Body of pancreas (tissue), 4 donors: Measurements from ENCODE around the gene CNGA3. TPM values are rescaled to one million over a fixed set of nuclear protein-coding genes. Genes with fewer than 3 reads are reported as not detected.

ENCODE experiments used
- ATAC-seq: fragments of 150-250 bp; one replicate; pipeline ENCODE4 v1.9.1; 2016
- DNase-seq, 4 donors: peaks; one replicate each; pipeline ENCODE4 v3.0.0-alpha.2; 2019
- H3K27ac ChIP-seq, 4 donors: fragments of 200-600 bp; sonication (generic); 1 replicate in 3 of 4; 2 replicates in 1 of 4; pipeline versions ENCODE4 v1.5.1 to v1.6.1; 2016 to 2019; ENCODE audit warnings: mild to moderate bottlenecking in 1 of 4, mixed read lengths in 1 of 4, moderate library complexity in 1 of 4
- H3K27me3 ChIP-seq, 2 donors: fragments of 200-600 bp; sonication (generic); one replicate each; pipeline ENCODE4 v1.6.0; 2016; ENCODE audit warnings: mild to moderate bottlenecking in 1 of 2
- H3K36me3 ChIP-seq, 2 donors: fragments of 200-600 bp; sonication (generic); replicated peaks in 1 of 2; 2 replicates each; pipeline ENCODE4 v1.5.1; 2016; ENCODE audit warnings: low read depth in 2 of 2; ENCODE audit not compliant: insufficient read depth in 1 of 2
- H3K4me1 ChIP-seq: fragments of 200-600 bp; sonication (generic); one replicate; pipeline ENCODE4 v1.6.0; 2016
- H3K4me3 ChIP-seq, 2 donors: fragments of 200-600 bp; sonication (generic); 1 replicate in 1 of 2; 2 replicates in 1 of 2; pipeline ENCODE4 v1.5.1; 2016 to 2019
- H3K9me3 ChIP-seq, 3 donors: fragments of 200-600 bp; sonication (generic); 1 replicate in 2 of 3; 2 replicates in 1 of 3; pipeline ENCODE4 v1.5.1; 2016
- CTCF ChIP-seq, 7 experiments: fragments of 450-650 bp in 4 of 7; fragments of 200-600 bp in 3 of 7; sonication (generic) in 3 of 7; IDR thresholded peaks; one replicate each; pipeline ENCODE4 v1.5.1; 2016 to 2019; ENCODE audit warnings: antibody characterized with exemption in 7 of 7
- POLR2A ChIP-seq, 3 donors: fragments of 450-650 bp; IDR thresholded peaks; one replicate each; pipeline ENCODE4 v1.6.1; 2016; ENCODE audit warnings: antibody characterized with exemption in 3 of 3, mild to moderate bottlenecking in 2 of 3
- WGBS, 2 donors: methylation state at CpG; one replicate each; pipeline ENCODE4 v1.1.5; 2017; 5-methylcytosine and 5-hydroxymethylcytosine counted together
- intact Hi-C: fragments of 100-400 bp; cut with DNase I; formaldehyde crosslinking; loops from one replicate; pipeline ENCODE4 v1.15.1; 2023
- total RNA-seq, 2 donors: library from RNA; depleted of rRNA; stranded (reverse); fragments of >200 nt; gene quantifications; one replicate each; pipeline ENCODE4 v1.1.0, GENCODE V29; 2016

Gene CNGA3
- total RNA-seq, 2 donors from 2014 or later = 1.3 TPM; not detected in 1

- H3K4me3 ChIP-seq = peak overlapping the region; percentile 5 to 55
- no peaks in the 10 kb centered on the region for H3K27me3 ChIP-seq
- peaks cover 13% of the 10 kb centered on the region for H3K4me1 ChIP-seq
- intact Hi-C loops = no loop called here
- H3K36me3 ChIP-seq = no peaks in the 10 kb centered on the region
- whole genome bisulfite sequencing, 2 donors = 0% methylated on average over 10 to 34 of the region's 34 CpGs
- peak; percentile 43 for ATAC-seq
- no peak for TF ChIP-seq CTCF (IDR thresholded peaks at IDR 0.05)
- TF ChIP-seq POLR2A (IDR thresholded peaks at IDR 0.05) = no peak
- peak overlapping the region; percentile 9 to 80 (median 68) for H3K27ac ChIP-seq
- no peaks in the 10 kb centered on the region for H3K9me3 ChIP-seq
- peak in 2 of 4 donors; percentile 25 to 29 for DNase-seq
These were observed 99.0 kb downstream of the CNGA3 start for GRCh38 chr2:98445177-98445682.

DNA sequence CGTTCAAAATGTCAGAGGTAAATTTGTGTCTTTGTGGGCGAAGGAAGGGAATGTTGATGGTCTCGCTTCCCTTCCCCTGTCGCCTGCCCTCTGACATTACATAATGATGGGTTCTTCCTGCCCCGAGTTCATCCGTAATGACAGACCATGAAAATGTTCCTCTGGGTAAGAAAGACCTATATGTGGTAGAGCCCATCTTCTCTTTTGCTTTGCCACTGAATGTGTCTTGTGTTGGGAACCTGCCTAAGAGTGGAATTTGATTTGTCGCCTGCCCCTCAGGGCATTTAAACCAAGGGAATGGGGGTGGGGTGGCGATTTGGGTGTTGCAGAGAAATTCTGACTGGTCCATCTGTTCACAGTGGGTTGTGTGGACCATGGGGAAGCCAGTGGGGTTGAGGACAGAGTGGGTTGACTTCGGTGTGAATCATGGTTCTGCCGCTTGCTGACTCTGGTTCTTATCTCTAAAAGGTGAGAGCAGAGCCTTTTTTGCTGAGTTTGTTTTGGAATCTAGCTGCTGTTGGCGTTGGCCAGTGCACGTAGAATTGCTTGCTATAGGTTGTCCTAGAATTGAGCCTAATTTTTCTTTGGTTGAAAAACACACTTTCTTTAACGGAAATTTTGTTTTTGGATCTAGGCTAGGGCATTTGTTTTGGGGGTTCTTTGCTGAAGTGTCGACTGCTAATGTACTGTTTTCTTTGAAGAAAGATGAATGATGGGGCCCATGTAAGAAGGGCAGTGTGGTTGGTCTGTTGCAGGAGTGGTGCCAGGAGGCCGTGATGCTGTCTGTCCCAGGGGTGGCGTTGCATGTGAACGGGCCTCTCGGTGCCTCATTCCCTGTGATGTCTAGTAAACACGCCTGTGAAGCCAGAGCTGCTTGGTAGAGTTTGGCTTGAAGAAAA is 99.7 kb downstream of the CNGA3 start:
- intact Hi-C loops = no loop called here
- peaks cover 13% of the 10 kb centered on the region for H3K4me1 ChIP-seq
- H3K4me3 ChIP-seq = peak overlapping the region in 1 of 2 donors; percentile 55
- 43 to 48% methylated on average over 18 to 19 of the region's 19 CpGs for WGBS, 2 donors
- no peak for TF ChIP-seq POLR2A (IDR thresholded peaks at IDR 0.05)
- no peak for TF ChIP-seq CTCF (IDR thresholded peaks at IDR 0.05)
- no peaks in the 10 kb centered on the region for H3K36me3 ChIP-seq
- H3K9me3 ChIP-seq = no peaks in the 10 kb centered on the region
- ATAC-seq (no peak), DNase-seq (no peak)
- H3K27me3 ChIP-seq = no peaks in the 10 kb centered on the region
- H3K27ac ChIP-seq = peak overlapping the region in 2 of 4 donors; percentile 70 to 80

DNA sequence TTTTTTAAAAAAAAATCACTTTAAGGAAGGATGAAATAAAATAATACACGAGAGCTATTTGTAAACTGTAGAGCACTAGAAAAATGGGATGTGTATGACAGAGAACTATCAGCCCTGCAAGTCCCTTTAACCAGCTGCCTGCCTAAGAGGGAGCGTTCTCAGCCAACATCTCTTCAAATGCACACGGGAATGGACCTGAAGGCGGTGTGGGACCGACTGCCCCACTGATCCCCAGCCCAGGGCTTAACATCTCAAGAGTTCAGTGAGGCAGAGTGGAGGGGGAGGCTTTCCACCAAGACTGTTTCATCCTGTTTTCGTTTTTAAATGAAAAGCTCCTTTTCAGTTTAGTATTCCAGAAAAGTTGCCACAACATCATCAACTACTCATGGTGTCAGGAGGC is 100.6 kb downstream of the CNGA3 start:
- WGBS, 2 donors = 82 to 83% methylated on average over 6 of the region's 6 CpGs
- Histone ChIP-seq H3K4me1 (peaks cover 13% of the 10 kb centered on the region), H3K27ac (no peak overlapping the region), H3K36me3 (no peaks in the 10 kb centered on the region), H3K4me3 (no peak overlapping the region), H3K27me3 (no peaks in the 10 kb centered on the region), H3K9me3 (no peaks in the 10 kb centered on the region)
- no peak for DNase-seq
- no peak for ATAC-seq
- intact Hi-C loops = no loop called here
- TF ChIP-seq POLR2A (IDR thresholded peaks at IDR 0.05) (no peak), CTCF (IDR thresholded peaks at IDR 0.05) (no peak)

Other genes with a start within 250 kb of the CNGA3 start
- 10 to 100 TPM; 10.9 to 12.2 TPM for gene INPP4A, start 98.4 kb downstream of the CNGA3 start, total RNA-seq